SU-DHL-6 (cell line): ENCODE measurements around the gene UNC45A.

Experiments
- EZH2phosphoT487 ChIP-seq: fragments of 200-600 bp; sonication (generic), shearing (Covaris generic); conservative IDR thresholded peaks from 2 replicates; pipeline ENCODE4 v1.6.1; 2018; ENCODE audit warnings: mild to moderate bottlenecking, antibody characterized with exemption, low read length, moderate library complexity, mixed read lengths
- TF ChIP-seq, protein P1 (sequence below): fragments of 200-600 bp; sonication (generic); IDR thresholded peaks from one replicate; pipeline ENCODE4 v1.5.1; 2017; ENCODE audit warnings: antibody characterized with exemption, mild to moderate bottlenecking, low read length, moderate library complexity; ENCODE audit not compliant: insufficient read depth, poor library complexity, severe bottlenecking

DNA sequence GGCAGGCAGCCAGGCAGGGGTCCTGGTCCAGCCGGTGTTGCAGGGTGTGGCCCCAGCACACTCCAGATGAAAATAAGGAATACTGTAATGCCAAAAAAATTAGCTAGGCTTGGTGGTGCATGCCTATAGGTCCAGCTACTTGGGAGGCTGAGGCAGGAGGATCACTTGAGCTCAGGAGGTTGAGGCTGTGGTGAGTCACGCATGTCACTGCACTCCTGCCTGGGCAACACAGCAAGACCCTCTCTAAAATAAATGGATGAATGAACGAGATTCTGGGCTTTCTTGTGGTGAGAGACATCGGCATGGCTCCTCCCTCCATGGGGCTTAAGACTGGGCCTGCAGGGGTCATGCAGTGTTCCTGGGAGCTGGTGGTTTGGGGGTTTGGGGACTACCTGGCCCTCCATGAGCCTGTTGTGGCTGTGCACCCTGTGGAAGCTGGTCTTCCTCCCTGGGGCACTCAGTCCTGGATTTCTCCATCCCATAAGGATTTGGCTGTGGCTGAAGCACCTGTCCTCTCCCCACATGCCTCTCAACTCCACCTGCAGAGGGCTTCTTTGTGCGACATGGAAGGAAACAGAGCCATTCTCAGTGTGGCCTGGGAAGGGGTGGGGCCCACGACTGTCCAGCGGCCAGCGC lies 12.0 kb downstream of the UNC45A start:
- TF ChIP-seq, protein P1, sequence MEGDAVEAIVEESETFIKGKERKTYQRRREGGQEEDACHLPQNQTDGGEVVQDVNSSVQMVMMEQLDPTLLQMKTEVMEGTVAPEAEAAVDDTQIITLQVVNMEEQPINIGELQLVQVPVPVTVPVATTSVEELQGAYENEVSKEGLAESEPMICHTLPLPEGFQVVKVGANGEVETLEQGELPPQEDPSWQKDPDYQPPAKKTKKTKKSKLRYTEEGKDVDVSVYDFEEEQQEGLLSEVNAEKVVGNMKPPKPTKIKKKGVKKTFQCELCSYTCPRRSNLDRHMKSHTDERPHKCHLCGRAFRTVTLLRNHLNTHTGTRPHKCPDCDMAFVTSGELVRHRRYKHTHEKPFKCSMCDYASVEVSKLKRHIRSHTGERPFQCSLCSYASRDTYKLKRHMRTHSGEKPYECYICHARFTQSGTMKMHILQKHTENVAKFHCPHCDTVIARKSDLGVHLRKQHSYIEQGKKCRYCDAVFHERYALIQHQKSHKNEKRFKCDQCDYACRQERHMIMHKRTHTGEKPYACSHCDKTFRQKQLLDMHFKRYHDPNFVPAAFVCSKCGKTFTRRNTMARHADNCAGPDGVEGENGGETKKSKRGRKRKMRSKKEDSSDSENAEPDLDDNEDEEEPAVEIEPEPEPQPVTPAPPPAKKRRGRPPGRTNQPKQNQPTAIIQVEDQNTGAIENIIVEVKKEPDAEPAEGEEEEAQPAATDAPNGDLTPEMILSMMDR = no peak
- TF ChIP-seq EZH2phosphoT487 = no peak
